IMR-90 (cell line): ENCODE results near the gene ADAM15. TPM values are rescaled to one million over a fixed set of nuclear protein-coding genes. Genes with fewer than 3 reads are reported as not detected.

Experiments used
- ATAC-seq: fragments of 200-7000 bp; cut with Tn5 transposase; 2 replicates; pipeline ENCODE4 v1.9.1; 2020; ENCODE audit warnings: low read depth, mild to moderate bottlenecking, moderate library complexity
- BruUV-seq: library from RNA; stranded (reverse); fragments of 400-500 nt; replicated peaks from 2 replicates; lab custom pipeline; 2021; lab: Mats Ljungman, UMichigan
- CTCF ChIA-PET: fragments of 300-600 bp; formaldehyde crosslinking; extraction: SDS; loops from one replicate; lab custom pipeline; 2021; ENCODE audit warnings: antibody characterized with exemption; lab: Yijun Ruan, JAX
- POLR2A ChIA-PET: fragments of 300-600 bp; sonication (Branson Sonifier 250); formaldehyde crosslinking; loops from one replicate; lab custom pipeline; 2022; ENCODE audit warnings: antibody characterized with exemption; ENCODE audit not compliant: unreplicated experiment; lab: Charles Lee
- DNase-seq: peaks from one replicate; pipeline ENCODE4 v3.0.0; 2013
- H2AFZ ChIP-seq: replicated peaks from 2 replicates; pipeline ENCODE3; 2013; ENCODE audit warnings: low read length, mild to moderate bottlenecking; ENCODE audit not compliant: poor library complexity
- H2AK5ac ChIP-seq: 2 replicates; pipeline ENCODE4 v1.6.1; 2013; ENCODE audit warnings: low read depth, low read length, inconsistent platforms
- H2AK9ac ChIP-seq: replicated peaks from 2 replicates; pipeline ENCODE3; 2013; ENCODE audit warnings: mild to moderate bottlenecking, low read depth, low read length, moderate library complexity; ENCODE audit not compliant: poor library complexity
- H2BK120ac ChIP-seq: 2 replicates; pipeline ENCODE4 v1.6.1; 2013; ENCODE audit warnings: low read depth, low read length, inconsistent platforms
- H2BK15ac ChIP-seq: 3 replicates; pipeline ENCODE4 v1.6.1; 2013; ENCODE audit warnings: low read depth, low read length, inconsistent platforms
- H2BK20ac ChIP-seq: 2 replicates; pipeline ENCODE4 v1.6.1; 2013; ENCODE audit warnings: low read depth, mild to moderate bottlenecking, inconsistent platforms, low read length, moderate library complexity
- H2BK5ac ChIP-seq: 2 replicates; pipeline ENCODE4 v1.6.1; 2013; ENCODE audit warnings: mild to moderate bottlenecking, low read depth, low read length, inconsistent platforms; ENCODE audit not compliant: poor library complexity, severe bottlenecking
- H3K14ac ChIP-seq: replicated peaks from 2 replicates; pipeline ENCODE4 v1.6.1; 2013; ENCODE audit warnings: low read depth, low read length, inconsistent platforms
- H3K18ac ChIP-seq: 2 replicates; pipeline ENCODE4 v1.6.1; 2013; ENCODE audit warnings: low read depth, low read length, control low read depth
- H3K23ac ChIP-seq: 2 replicates; pipeline ENCODE4 v1.6.1; 2013; ENCODE audit warnings: low read depth, low read length, inconsistent platforms
- H3K27ac ChIP-seq: 2 replicates; pipeline ENCODE4 v1.5.1; 2013; ENCODE audit warnings: mild to moderate bottlenecking, control low read depth, low read length; ENCODE audit not compliant: insufficient read depth
- H3K27me3 ChIP-seq: 2 replicates; pipeline ENCODE4 v1.6.1; 2013; ENCODE audit warnings: low read length; ENCODE audit not compliant: control insufficient read depth, insufficient read depth
- H3K36me3 ChIP-seq: 2 replicates; pipeline ENCODE4 v1.6.1; 2013; ENCODE audit warnings: low read length, mixed read lengths; ENCODE audit not compliant: control insufficient read depth, insufficient read depth
- H3K4ac ChIP-seq: 2 replicates; pipeline ENCODE4 v1.6.1; 2013; ENCODE audit warnings: low read depth, low read length, inconsistent platforms
- H3K4me1 ChIP-seq: 2 replicates; pipeline ENCODE4 v1.6.1; 2013; ENCODE audit warnings: low read length, mixed read lengths; ENCODE audit not compliant: control insufficient read depth, insufficient read depth
- H3K4me2 ChIP-seq: 2 replicates; pipeline ENCODE4 v1.6.1; 2013; ENCODE audit warnings: low read depth, mild to moderate bottlenecking, control low read depth, low read length, moderate library complexity
- H3K4me3 ChIP-seq: 2 replicates; pipeline ENCODE4 v1.5.1; 2013; ENCODE audit warnings: low read depth, mild to moderate bottlenecking, control low read depth, low read length, moderate library complexity; ENCODE audit not compliant: insufficient read depth
- H3K56ac ChIP-seq: 2 replicates; pipeline ENCODE4 v1.6.1; 2013; ENCODE audit warnings: low read length, inconsistent platforms; ENCODE audit not compliant: insufficient read depth; ENCODE audit errors: extremely low read depth
- H3K79me1 ChIP-seq, 2 experiments: 2 replicates each; pipeline ENCODE4 v1.6.1; 2013; ENCODE audit warnings: low read length in 2 of 2, inconsistent platforms in 1 of 2, low read depth in 1 of 2
- H3K9ac ChIP-seq: 2 replicates; pipeline ENCODE4 v1.6.1; 2013; ENCODE audit warnings: low read depth, low read length, control low read depth
- H3K9me1 ChIP-seq: 2 replicates; pipeline ENCODE4 v1.6.1; 2013; ENCODE audit warnings: low read length, inconsistent platforms; ENCODE audit not compliant: insufficient read depth
- H3K9me3 ChIP-seq: 2 replicates; pipeline ENCODE4 v1.6.1; 2013; ENCODE audit warnings: low read length; ENCODE audit not compliant: control insufficient read depth, insufficient read depth
- H4K20me1 ChIP-seq: 2 replicates; pipeline ENCODE4 v1.6.1; 2013; ENCODE audit warnings: low read length, inconsistent platforms; ENCODE audit not compliant: insufficient read depth
- H4K5ac ChIP-seq: 2 replicates; pipeline ENCODE4 v1.6.1; 2013; ENCODE audit warnings: mild to moderate bottlenecking, low read depth, low read length, control low read depth
- H4K8ac ChIP-seq, 2 experiments: 2 replicates each; pipeline ENCODE4 v1.6.1; 2013; ENCODE audit warnings: low read depth in 2 of 2, low read length in 2 of 2, control low read depth in 1 of 2, inconsistent platforms in 1 of 2
- H4K91ac ChIP-seq: 2 replicates; pipeline ENCODE4 v1.6.1; 2013; ENCODE audit warnings: low read depth, low read length, inconsistent platforms; ENCODE audit not compliant: insufficient read depth
- MXI1 ChIP-seq: IDR thresholded peaks from 2 replicates; pipeline ENCODE4 v1.6.1; 2012; ENCODE audit warnings: low read depth, mild to moderate bottlenecking, low read length, moderate library complexity, borderline replicate concordance
- SMC3 ChIP-seq: fragments of 150-350 bp; IDR thresholded peaks from 2 replicates; pipeline ENCODE4 v1.6.1; 2016; ENCODE audit warnings: low read depth, mild to moderate bottlenecking, antibody characterized with exemption, low read length, moderate library complexity
- WGBS, 2 experiments: methylation state at CpG; one replicate each; pipeline versions ENCODE4 v1.1.5 to v1.1.7; 2013; ENCODE audit warnings: missing lambda C conversion rate in 2 of 2; ENCODE audit not compliant: insufficient read length in 1 of 2; ENCODE audit errors: extremely low coverage in 2 of 2; 5-methylcytosine and 5-hydroxymethylcytosine counted together
- dilution Hi-C: fragments of 300-500 bp; cut with HindIII; formaldehyde crosslinking; loops from one replicate; pipeline ENCODE4 v1.14.3; 2018; ENCODE audit warnings: low sequenced_read_pairs; ENCODE audit not compliant: unreplicated experiment
- in situ Hi-C: fragments of 300-500 bp; cut with MboI; formaldehyde crosslinking; loops from 3 replicates; pipeline ENCODE4 v1.14.3; 2019; ENCODE audit warnings: low sequenced_read_pairs, inconsistent platforms, mixed read lengths
- intact Hi-C: fragments of 100-400 bp; cut with micrococcal nuclease; formaldehyde crosslinking; loops from 2 replicates; pipeline ENCODE4 v1.10.0; 2022
- polyA plus RNA-seq, 3 experiments: library from polyadenylated mRNA; depleted of rRNA; stranded (reverse); fragments of >200 nt; gene quantifications; 2 replicates each; pipeline ENCODE4 v1.2.3, GENCODE V29; 2012; ENCODE audit warnings: low replicate concordance in 1 of 3
- total RNA-seq: library from RNA; depleted of rRNA; stranded (reverse); fragments of >200 nt; gene quantifications from 2 replicates; pipeline ENCODE4 v1.2.3, GENCODE V29; 2012

The ADAM15 gene
- total and polyA plus RNA-seq, 2 of the 4 experiments (the other 2 are of a cell fraction) = 25.6 to 52.4 TPM

- Histone ChIP-seq H4K20me1 (peaks cover 15% of the 10 kb centered on the region), H3K27ac (no peak overlapping the region), H4K8ac (no peak overlapping the region), H3K4ac (no peak overlapping the region), H4K91ac (no peak overlapping the region), H3K23ac (no peak overlapping the region), H2BK5ac (no peak overlapping the region), H3K9me1 (peaks cover 2% of the 10 kb centered on the region; the same call in 1 of the 2 replicates), H2AFZ (no peak overlapping the region), H3K4me1 (peaks cover 9% of the 10 kb centered on the region; the same call in 1 of the 2 replicates), H3K4me3 (no peak overlapping the region), H2BK20ac (no peak overlapping the region), H4K5ac (no peak overlapping the region), H2BK120ac (no peak overlapping the region), H2AK9ac (peak overlapping the region; percentile 13), H3K4me2 (no peak overlapping the region), H3K79me1 (peaks cover 0 to 14% of the 10 kb centered on the region in 2 experiments; a peak in 2 of 4 replicates), H2AK5ac (no peak overlapping the region), H3K18ac (no peak overlapping the region), H3K56ac (no peak overlapping the region), H3K14ac (no peak overlapping the region), H3K36me3 (peaks cover 22% of the 10 kb centered on the region), H3K9me3 (no peaks in the 10 kb centered on the region), H3K27me3 (no peaks in the 10 kb centered on the region), H2BK15ac (no peak overlapping the region), H3K9ac (no peak overlapping the region)
- ChIA-PET CTCF (interaction anchor here (1.0 kb wide), 1 partner anchor 43 kb away, joined by 3 read pairs; no protein-coding TSS in a partner anchor), POLR2A (interaction anchor here (0.6 kb wide), 1 partner anchor 457 kb away, joined by 13 read pairs; the partner anchor contains the start of gene UBE2Q1)
- dilution Hi-C loops = no loop called here
- no TSS peak for BruUV-seq
- in situ Hi-C loops = no loop called here
- TF ChIP-seq MXI1 = no peak
- no peak for TF ChIP-seq SMC3
- 90% methylated on average over 9 of the region's 31 CpGs; no CpG with 5 or more reads in 1 of the 2 experiments for WGBS, 2 experiments
- DNase-seq = no peak
- intact Hi-C loops = no loop called here
- ATAC-seq = no peak
Observed at GRCh38 chr1:155014709-155015508, 36.2 kb upstream of the ADAM15 start.
